NCI-H1092 treated with DMSO at 0.1 percent for 48 hours (cell line): Measurements from ENCODE around the gene CTTNBP2NL.
"Not testable (repeated sequence)": the region's sequence is repeated elsewhere in the genome, so short reads cannot be mapped to it uniquely, and the experiment has no call there.

Experiments
- DNase-seq: peaks from one replicate; lab custom pipeline; 2025; lab: John Stamatoyannopoulos, UW

CTTNBP2NL gene

DNA sequence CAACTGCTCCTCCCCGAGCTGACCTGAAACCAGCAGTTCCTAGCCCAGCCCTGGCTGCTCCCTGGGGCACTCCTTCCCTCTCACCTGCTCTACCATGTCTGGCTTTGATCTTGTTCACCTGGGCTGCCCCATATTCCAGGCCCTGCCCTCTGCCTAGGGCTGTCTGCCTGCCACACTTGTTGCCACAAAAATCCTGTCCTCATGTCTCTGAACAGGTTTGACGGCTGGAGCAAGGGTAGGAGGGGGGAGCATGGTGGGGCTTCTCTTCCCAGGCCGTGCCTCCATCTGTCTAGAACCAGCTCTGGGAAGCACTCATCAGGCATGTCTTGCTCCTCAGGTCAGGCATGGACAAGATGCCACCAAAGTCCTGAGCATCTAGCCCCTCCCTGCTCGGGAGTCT is 68.5 kb downstream of the CTTNBP2NL start:
- no peak for DNase-seq

- DNase-seq: no peak
Observed at GRCh38 chr1:112465122-112465521, 69.1 kb downstream of the CTTNBP2NL start.

GRCh38 chr1:112466078-112466660 is 70.2 kb downstream of the CTTNBP2NL start:
- DNase-seq: peak; percentile 86

GRCh38 chr1:112470324-112470723 is 74.3 kb downstream of the CTTNBP2NL start:
- DNase-seq: not testable (repeated sequence)

DNA sequence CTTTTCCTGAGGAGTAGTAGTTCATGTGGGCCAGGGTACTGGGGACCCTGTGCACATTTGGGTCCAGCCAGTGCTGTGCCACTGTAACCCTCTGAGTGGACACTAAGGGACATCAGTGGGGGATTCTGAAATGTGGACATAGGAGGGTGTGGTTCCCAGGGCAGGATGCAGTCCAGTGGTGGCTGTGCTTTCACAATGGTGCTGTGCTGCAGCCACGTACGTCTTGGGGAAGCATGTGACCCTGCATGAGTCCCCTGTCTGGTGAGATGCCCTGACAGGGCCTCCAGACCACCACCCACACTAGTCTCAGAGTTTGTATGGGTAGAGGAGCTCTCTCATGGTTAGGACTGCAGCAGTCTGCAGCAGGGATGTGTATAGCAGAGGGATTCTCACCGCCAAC is 75.0 kb downstream of the CTTNBP2NL start:
- no peak for DNase-seq

DNA sequence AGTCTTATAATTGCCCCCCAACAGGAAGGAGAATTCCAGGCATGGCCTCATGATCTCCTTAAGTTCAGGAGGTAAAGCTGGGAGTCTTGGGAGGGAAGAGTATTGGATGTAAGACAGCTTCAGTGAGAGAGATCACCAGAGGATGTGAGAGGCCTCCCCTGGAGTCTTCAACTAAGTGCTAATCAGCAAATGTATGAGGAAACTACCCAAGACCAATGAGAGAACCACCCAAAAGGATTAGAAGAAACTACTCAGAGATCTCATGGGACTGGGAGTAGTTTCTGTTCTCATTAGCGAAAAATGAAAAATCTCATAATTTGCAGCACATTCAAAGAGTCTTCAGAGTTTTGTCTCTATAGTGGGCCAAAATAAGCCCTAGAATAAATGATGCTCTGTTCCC is 76.1 kb downstream of the CTTNBP2NL start:
- no peak for DNase-seq

- no peak for DNase-seq
Observed at GRCh38 chr1:112477550-112477949, 81.5 kb downstream of the CTTNBP2NL start.

DNA sequence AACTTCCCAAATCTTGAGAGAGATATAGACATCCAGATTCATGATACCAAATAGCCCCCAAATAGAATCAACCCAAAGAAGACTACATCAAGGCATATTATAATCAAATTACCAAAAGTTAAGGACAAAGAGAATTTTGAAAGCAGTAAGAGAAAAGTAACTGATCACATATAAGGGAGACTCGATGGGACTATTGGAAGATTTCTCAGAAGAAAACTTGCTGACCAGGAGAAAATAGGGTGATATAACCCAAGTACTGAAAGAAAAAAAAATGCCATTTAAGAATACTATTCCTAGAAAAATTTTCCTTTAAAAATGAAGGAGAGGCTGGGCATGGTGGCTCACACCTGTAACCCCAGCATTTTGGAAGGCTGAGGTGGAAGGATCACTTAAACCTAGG is 82.3 kb downstream of the CTTNBP2NL start:
- no peak for DNase-seq

DNA sequence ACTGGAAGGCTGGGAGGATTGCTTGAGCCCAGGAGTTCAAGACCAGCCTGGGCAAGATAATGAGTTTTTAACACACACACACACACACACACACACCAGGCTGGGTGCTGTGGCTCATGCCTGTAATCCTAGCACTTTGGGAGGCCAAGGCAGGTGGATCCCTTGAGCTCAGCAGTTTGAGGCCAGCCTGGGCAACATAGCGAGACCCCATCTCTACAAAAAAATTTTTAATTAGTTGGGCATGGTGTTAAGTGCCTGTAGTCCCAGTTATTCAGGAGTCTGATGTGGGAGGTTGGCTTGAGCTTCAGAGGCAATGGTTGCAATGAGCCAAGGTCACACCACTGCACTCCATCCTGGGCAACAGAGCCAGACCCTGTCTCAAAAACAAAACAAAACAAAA is 90.0 kb downstream of the CTTNBP2NL start:
- DNase-seq: not testable (repeated sequence)

DNA sequence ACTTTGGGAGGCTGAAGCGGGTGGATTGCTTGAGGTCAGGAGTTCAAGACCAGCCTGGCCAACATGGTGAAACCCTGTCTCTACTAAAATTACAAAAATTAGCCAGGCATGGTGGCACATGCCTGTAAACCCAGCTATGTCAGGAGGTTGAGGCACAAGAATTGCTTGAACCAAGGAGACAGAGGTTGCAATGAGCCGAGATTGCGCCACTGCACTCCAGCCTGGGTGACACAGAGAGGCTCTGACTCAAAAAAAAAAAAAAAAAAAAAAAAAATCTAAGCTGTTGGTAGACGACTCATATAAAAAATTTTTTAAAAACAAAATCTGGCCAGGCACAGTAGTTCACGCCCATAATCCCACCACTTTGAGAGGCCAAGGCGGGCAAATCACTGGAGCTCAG is 91.7 kb downstream of the CTTNBP2NL start:
- not testable (repeated sequence) for DNase-seq

DNA sequence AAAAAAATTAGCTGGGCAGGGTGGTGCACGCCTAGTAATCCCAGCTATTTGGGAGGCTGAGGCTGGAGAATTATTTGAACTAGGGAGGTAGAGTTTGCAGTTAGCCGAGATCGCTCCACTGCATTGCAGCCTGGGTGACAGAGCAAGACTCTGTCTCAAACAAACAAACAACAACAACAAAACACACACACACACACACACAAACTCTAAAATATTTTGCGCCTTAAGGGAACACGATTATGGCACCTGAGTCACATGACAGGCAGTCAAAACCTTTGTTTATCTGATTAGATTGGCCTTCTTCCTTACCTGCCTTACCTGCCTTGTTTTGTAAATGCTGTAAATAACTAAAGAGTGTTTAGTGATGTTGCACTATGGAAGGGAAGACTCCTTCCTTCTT is 92.1 kb downstream of the CTTNBP2NL start:
- DNase-seq: no peak

GRCh38 chr1:112492076-112492475 is 96.1 kb downstream of the CTTNBP2NL start:
- no peak for DNase-seq

DNA sequence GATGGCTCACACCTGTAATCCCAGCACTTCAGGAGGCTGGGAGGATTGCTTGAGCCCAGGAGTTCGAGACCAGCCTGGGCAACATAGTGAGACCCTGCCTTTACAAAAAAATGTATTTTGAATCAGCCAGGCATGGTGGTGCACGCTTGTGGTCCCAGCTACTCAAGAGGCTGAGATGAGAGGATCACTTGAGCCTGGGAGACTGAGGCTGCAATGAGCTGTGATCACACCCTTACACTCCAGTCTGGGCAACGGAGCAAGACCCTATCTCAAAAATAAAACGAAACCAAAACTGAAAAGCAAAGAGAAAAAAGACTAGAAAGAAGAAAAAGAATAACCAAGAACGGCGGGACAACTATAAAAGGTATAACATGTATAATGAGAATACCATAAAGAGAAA is 97.3 kb downstream of the CTTNBP2NL start:
- DNase-seq: no peak

DNA sequence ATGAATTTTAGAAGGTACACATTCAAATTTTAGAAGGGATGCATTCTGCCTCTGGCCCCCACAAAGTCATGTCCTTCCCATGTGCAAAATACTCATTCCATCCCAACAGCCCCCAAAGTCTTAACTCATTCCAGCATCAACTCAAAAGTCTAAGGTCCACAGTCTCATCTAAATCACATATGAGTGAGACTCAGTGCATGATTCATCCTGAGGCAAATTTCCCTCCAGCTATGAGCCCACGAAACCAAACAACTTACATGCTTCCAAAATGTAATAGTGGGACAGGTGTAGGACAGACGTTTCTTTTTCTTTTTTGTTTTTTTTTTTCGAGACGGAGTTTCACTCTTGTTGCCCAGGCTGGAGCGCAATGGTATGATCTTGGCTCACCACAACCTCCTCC is 100.3 kb downstream of the CTTNBP2NL start:
- no peak for DNase-seq

DNA sequence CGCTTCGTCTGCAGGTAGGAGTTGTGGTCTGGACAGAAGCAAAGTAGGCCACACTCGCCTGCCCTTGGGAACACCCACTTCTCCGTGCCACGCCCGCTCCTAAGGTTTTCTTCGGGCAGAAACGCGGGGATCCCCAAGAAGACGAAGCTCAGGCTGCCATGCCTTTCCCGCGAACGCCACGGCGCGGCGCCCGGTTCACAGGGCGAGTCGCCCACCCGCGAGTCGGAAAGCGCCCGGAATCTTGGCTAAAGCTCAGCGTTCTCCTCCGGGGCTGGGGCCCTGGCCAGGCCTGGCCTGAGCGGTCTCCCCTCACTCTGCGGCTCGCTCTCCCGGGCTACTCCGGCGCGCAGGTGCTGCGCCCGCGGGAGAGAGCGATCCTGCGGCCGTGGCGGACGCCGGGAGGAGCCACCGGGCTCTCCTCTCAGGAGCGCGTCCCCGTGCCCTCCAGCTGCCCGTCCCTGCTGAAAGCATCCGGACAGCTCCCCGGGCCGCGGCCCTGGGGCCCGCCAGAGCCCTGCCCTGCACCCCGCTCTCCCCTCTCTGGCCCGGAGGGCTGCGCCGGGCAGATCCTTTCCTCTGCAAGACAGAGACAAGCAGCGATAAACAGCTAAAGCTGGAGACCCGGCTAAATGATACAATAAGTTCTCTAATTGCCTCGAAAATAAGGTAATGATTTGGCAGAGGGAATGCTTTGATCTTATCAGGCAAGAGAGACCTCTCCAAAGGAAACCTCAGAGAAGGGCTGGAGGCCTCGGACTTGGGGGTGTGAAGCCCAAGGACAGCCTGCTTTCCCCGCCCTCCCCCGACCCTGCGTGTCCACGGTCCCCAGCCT is 106.0 kb downstream of the CTTNBP2NL start:
- peak; percentile 53 for DNase-seq

DNA sequence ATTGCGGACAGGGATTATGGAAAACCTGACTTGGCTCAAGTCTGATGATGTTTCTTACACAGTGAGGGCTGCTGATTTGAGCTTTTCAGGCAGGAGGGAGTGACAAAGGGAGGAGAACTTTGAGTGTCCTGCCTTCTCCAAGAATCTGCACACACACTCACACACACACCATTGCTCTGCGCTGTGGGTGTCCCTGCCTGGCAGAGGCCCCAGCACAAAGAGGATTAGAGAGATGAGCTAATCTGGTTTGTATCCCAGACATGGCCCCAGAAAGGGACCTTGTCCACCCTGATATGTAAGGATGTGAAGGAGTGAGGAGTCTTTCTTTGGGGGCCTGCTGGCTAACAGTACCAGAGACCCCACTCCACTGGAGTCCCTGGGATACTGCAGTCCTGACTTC is 106.8 kb downstream of the CTTNBP2NL start:
- no peak for DNase-seq

- DNase-seq: no peak
Observed at GRCh38 chr1:112504001-112504660, 108.1 kb downstream of the CTTNBP2NL start.

- DNase-seq: no peak
Observed at GRCh38 chr1:112504661-112505399, 108.8 kb downstream of the CTTNBP2NL start.

DNA sequence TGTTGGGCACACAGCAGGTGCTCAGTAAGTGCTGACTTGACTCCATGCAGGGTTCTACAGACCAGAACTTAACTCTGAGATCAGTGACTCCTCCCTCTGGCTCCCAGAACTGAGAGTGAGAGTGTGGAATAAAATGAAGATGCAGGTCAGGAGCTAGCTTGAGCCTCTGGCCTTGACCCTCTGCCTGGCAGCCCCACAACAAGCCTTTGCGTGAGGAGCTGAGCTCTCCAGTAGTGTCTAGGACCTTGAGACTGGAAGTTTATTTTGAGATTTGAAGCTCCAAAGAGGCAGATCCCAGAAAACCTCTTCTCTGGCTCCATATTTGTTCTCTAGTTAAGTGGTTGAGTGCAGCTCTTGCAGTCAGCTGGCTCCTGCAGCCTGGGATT is 109.4 kb downstream of the CTTNBP2NL start:
- no peak for DNase-seq

- DNase-seq: no peak
Observed at GRCh38 chr1:112505878-112506277, 109.9 kb downstream of the CTTNBP2NL start.

GRCh38 chr1:112506306-112506705 is 110.3 kb downstream of the CTTNBP2NL start:
- no peak for DNase-seq

GRCh38 chr1:112506731-112507130 is 110.7 kb downstream of the CTTNBP2NL start:
- DNase-seq: no peak
